ENCODE data around the gene ODF2L.

Gene ODF2L

GRCh38 chr1:86388777-86389176, 7.3 kb downstream of the ODF2L start:
- H3K4me3 ChIP-seq (ENCODE audit: low read length in 2 of 2): no peak overlapping the region
- H3K4me1 ChIP-seq (ENCODE audit: control insufficient read depth in 2 of 2, insufficient read depth in 2 of 2, low read length in 2 of 2): no peaks in the 10 kb centered on the region
- no peaks in the 10 kb centered on the region for H3K9me3 ChIP-seq (ENCODE audit: control insufficient read depth in 2 of 2, low read length in 2 of 2)
- H3K36me3 ChIP-seq (ENCODE audit: control insufficient read depth in 2 of 2, insufficient read depth in 2 of 2, low read length in 2 of 2): no peaks in the 10 kb centered on the region
- no peaks in the 10 kb centered on the region for H3K27me3 ChIP-seq (ENCODE audit: control insufficient read depth in 2 of 2, insufficient read depth in 2 of 2, low read length in 2 of 2)
- H3K9ac ChIP-seq (ENCODE audit: low read depth in 1 of 2, low read length in 2 of 2): no peak overlapping the region
- peak overlapping the region; percentile 9 to 58 for H3K27ac ChIP-seq (ENCODE audit: low read depth in 2 of 2, low read length in 2 of 2)

GRCh38 chr1:86387916-86388627, 8.1 kb downstream of the ODF2L start:
- no peaks in the 10 kb centered on the region for H3K27me3 ChIP-seq (ENCODE audit: control insufficient read depth in 2 of 2, insufficient read depth in 2 of 2, low read length in 2 of 2)
- no peak overlapping the region for H3K27ac ChIP-seq (ENCODE audit: low read depth in 2 of 2, low read length in 2 of 2)
- no peak overlapping the region for H3K9ac ChIP-seq (ENCODE audit: low read depth in 1 of 2, low read length in 2 of 2)
- no peaks in the 10 kb centered on the region for H3K4me1 ChIP-seq (ENCODE audit: control insufficient read depth in 2 of 2, insufficient read depth in 2 of 2, low read length in 2 of 2)
- H3K36me3 ChIP-seq (ENCODE audit: control insufficient read depth in 2 of 2, insufficient read depth in 2 of 2, low read length in 2 of 2): no peaks in the 10 kb centered on the region
- no peak overlapping the region for H3K4me3 ChIP-seq (ENCODE audit: low read length in 2 of 2)
- no peaks in the 10 kb centered on the region for H3K9me3 ChIP-seq (ENCODE audit: control insufficient read depth in 2 of 2, low read length in 2 of 2)

GRCh38 chr1:86382878-86383277, 13.2 kb downstream of the ODF2L start:
- Histone ChIP-seq H3K4me3 (ENCODE audit: low read length in 2 of 2) (no peak overlapping the region), H3K9ac (ENCODE audit: low read depth in 1 of 2, low read length in 2 of 2) (no peak overlapping the region), H3K36me3 (ENCODE audit: control insufficient read depth in 2 of 2, insufficient read depth in 2 of 2, low read length in 2 of 2) (no peaks in the 10 kb centered on the region), H3K4me1 (ENCODE audit: control insufficient read depth in 2 of 2, insufficient read depth in 2 of 2, low read length in 2 of 2) (peaks cover 3% of the 10 kb centered on the region in 2 donors), H3K9me3 (ENCODE audit: control insufficient read depth in 2 of 2, low read length in 2 of 2) (no peaks in the 10 kb centered on the region), H3K27me3 (ENCODE audit: control insufficient read depth in 2 of 2, insufficient read depth in 2 of 2, low read length in 2 of 2) (no peaks in the 10 kb centered on the region), H3K27ac (ENCODE audit: low read depth in 2 of 2, low read length in 2 of 2) (no peak overlapping the region)

- Histone ChIP-seq H3K27ac (ENCODE audit: low read depth in 2 of 2, low read length in 2 of 2) (no peak overlapping the region), H3K27me3 (ENCODE audit: control insufficient read depth in 2 of 2, insufficient read depth in 2 of 2, low read length in 2 of 2) (no peaks in the 10 kb centered on the region), H3K9ac (ENCODE audit: low read depth in 1 of 2, low read length in 2 of 2) (no peak overlapping the region), H3K9me3 (ENCODE audit: control insufficient read depth in 2 of 2, low read length in 2 of 2) (no peaks in the 10 kb centered on the region), H3K4me1 (ENCODE audit: control insufficient read depth in 2 of 2, insufficient read depth in 2 of 2, low read length in 2 of 2) (peaks cover 3% of the 10 kb centered on the region in 2 donors), H3K4me3 (ENCODE audit: low read length in 2 of 2) (no peak overlapping the region), H3K36me3 (ENCODE audit: control insufficient read depth in 2 of 2, insufficient read depth in 2 of 2, low read length in 2 of 2) (no peaks in the 10 kb centered on the region)
Observed at GRCh38 chr1:86381223-86381622, 14.9 kb downstream of the ODF2L start.

GRCh38 chr1:86380257-86380861, 15.8 kb downstream of the ODF2L start:
- no peak overlapping the region for H3K4me3 ChIP-seq (ENCODE audit: low read length in 2 of 2)
- H3K27me3 ChIP-seq (ENCODE audit: control insufficient read depth in 2 of 2, insufficient read depth in 2 of 2, low read length in 2 of 2): no peaks in the 10 kb centered on the region
- no peaks in the 10 kb centered on the region for H3K9me3 ChIP-seq (ENCODE audit: control insufficient read depth in 2 of 2, low read length in 2 of 2)
- no peaks in the 10 kb centered on the region for H3K36me3 ChIP-seq (ENCODE audit: control insufficient read depth in 2 of 2, insufficient read depth in 2 of 2, low read length in 2 of 2)
- H3K9ac ChIP-seq (ENCODE audit: low read depth in 1 of 2, low read length in 2 of 2): no peak overlapping the region
- no peak overlapping the region for H3K27ac ChIP-seq (ENCODE audit: low read depth in 2 of 2, low read length in 2 of 2)
- H3K4me1 ChIP-seq (ENCODE audit: control insufficient read depth in 2 of 2, insufficient read depth in 2 of 2, low read length in 2 of 2): peaks cover 3% of the 10 kb centered on the region in 2 donors

GRCh38 chr1:86378813-86379212, 17.3 kb downstream of the ODF2L start:
- no peak overlapping the region for H3K27ac ChIP-seq (ENCODE audit: low read depth in 2 of 2, low read length in 2 of 2)
- no peaks in the 10 kb centered on the region for H3K9me3 ChIP-seq (ENCODE audit: control insufficient read depth in 2 of 2, low read length in 2 of 2)
- H3K27me3 ChIP-seq (ENCODE audit: control insufficient read depth in 2 of 2, insufficient read depth in 2 of 2, low read length in 2 of 2): no peaks in the 10 kb centered on the region
- H3K4me3 ChIP-seq (ENCODE audit: low read length in 2 of 2): no peak overlapping the region
- H3K36me3 ChIP-seq (ENCODE audit: control insufficient read depth in 2 of 2, insufficient read depth in 2 of 2, low read length in 2 of 2): peaks cover 0 to under 1% of the 10 kb centered on the region in 2 donors
- no peak overlapping the region for H3K9ac ChIP-seq (ENCODE audit: low read depth in 1 of 2, low read length in 2 of 2)
- H3K4me1 ChIP-seq (ENCODE audit: control insufficient read depth in 2 of 2, insufficient read depth in 2 of 2, low read length in 2 of 2): peaks cover 3% of the 10 kb centered on the region in 2 donors

- no peak overlapping the region for H3K9ac ChIP-seq (ENCODE audit: low read depth in 1 of 2, low read length in 2 of 2)
- peaks cover 3% of the 10 kb centered on the region in 2 donors for H3K4me1 ChIP-seq (ENCODE audit: control insufficient read depth in 2 of 2, insufficient read depth in 2 of 2, low read length in 2 of 2)
- no peak overlapping the region for H3K4me3 ChIP-seq (ENCODE audit: low read length in 2 of 2)
- H3K9me3 ChIP-seq (ENCODE audit: control insufficient read depth in 2 of 2, low read length in 2 of 2): no peaks in the 10 kb centered on the region
- H3K27me3 ChIP-seq (ENCODE audit: control insufficient read depth in 2 of 2, insufficient read depth in 2 of 2, low read length in 2 of 2): no peaks in the 10 kb centered on the region
- H3K27ac ChIP-seq (ENCODE audit: low read depth in 2 of 2, low read length in 2 of 2): no peak overlapping the region
- peaks cover 0 to 4% of the 10 kb centered on the region in 2 donors for H3K36me3 ChIP-seq (ENCODE audit: control insufficient read depth in 2 of 2, insufficient read depth in 2 of 2, low read length in 2 of 2)
Observed at GRCh38 chr1:86377341-86377740, 18.8 kb downstream of the ODF2L start.

- Histone ChIP-seq H3K4me1 (ENCODE audit: control insufficient read depth in 2 of 2, insufficient read depth in 2 of 2, low read length in 2 of 2) (peaks cover 0 to 3% of the 10 kb centered on the region in 2 donors), H3K36me3 (ENCODE audit: control insufficient read depth in 2 of 2, insufficient read depth in 2 of 2, low read length in 2 of 2) (peaks cover 0 to 4% of the 10 kb centered on the region in 2 donors), H3K9me3 (ENCODE audit: control insufficient read depth in 2 of 2, low read length in 2 of 2) (no peaks in the 10 kb centered on the region), H3K4me3 (ENCODE audit: low read length in 2 of 2) (no peak overlapping the region), H3K27ac (ENCODE audit: low read depth in 2 of 2, low read length in 2 of 2) (no peak overlapping the region), H3K27me3 (ENCODE audit: control insufficient read depth in 2 of 2, insufficient read depth in 2 of 2, low read length in 2 of 2) (no peaks in the 10 kb centered on the region), H3K9ac (ENCODE audit: low read depth in 1 of 2, low read length in 2 of 2) (no peak overlapping the region)
Observed at GRCh38 chr1:86375688-86376087, 20.4 kb downstream of the ODF2L start.

GRCh38 chr1:86370601-86371022, 25.5 kb downstream of the ODF2L start:
- no peak overlapping the region for H3K4me3 ChIP-seq (ENCODE audit: low read length in 2 of 2)
- no peaks in the 10 kb centered on the region for H3K4me1 ChIP-seq (ENCODE audit: control insufficient read depth in 2 of 2, insufficient read depth in 2 of 2, low read length in 2 of 2)
- H3K9ac ChIP-seq (ENCODE audit: low read depth in 1 of 2, low read length in 2 of 2): no peak overlapping the region
- H3K9me3 ChIP-seq (ENCODE audit: control insufficient read depth in 2 of 2, low read length in 2 of 2): no peaks in the 10 kb centered on the region
- no peaks in the 10 kb centered on the region for H3K27me3 ChIP-seq (ENCODE audit: control insufficient read depth in 2 of 2, insufficient read depth in 2 of 2, low read length in 2 of 2)
- peaks cover 0 to 4% of the 10 kb centered on the region in 2 donors for H3K36me3 ChIP-seq (ENCODE audit: control insufficient read depth in 2 of 2, insufficient read depth in 2 of 2, low read length in 2 of 2)
- H3K27ac ChIP-seq (ENCODE audit: low read depth in 2 of 2, low read length in 2 of 2): no peak overlapping the region

GRCh38 chr1:86365896-86366295, 30.2 kb downstream of the ODF2L start:
- H3K27me3 ChIP-seq (ENCODE audit: control insufficient read depth in 2 of 2, insufficient read depth in 2 of 2, low read length in 2 of 2): no peaks in the 10 kb centered on the region
- no peak overlapping the region for H3K27ac ChIP-seq (ENCODE audit: low read depth in 2 of 2, low read length in 2 of 2)
- no peak overlapping the region for H3K9ac ChIP-seq (ENCODE audit: low read depth in 1 of 2, low read length in 2 of 2)
- H3K9me3 ChIP-seq (ENCODE audit: control insufficient read depth in 2 of 2, low read length in 2 of 2): no peaks in the 10 kb centered on the region
- no peaks in the 10 kb centered on the region for H3K36me3 ChIP-seq (ENCODE audit: control insufficient read depth in 2 of 2, insufficient read depth in 2 of 2, low read length in 2 of 2)
- H3K4me3 ChIP-seq (ENCODE audit: low read length in 2 of 2): no peak overlapping the region
- no peaks in the 10 kb centered on the region for H3K4me1 ChIP-seq (ENCODE audit: control insufficient read depth in 2 of 2, insufficient read depth in 2 of 2, low read length in 2 of 2)
